ENCODE measurements around the gene JAKMIP2.

GRCh38 chr5:147686421-147686820 is 96.1 kb downstream of the JAKMIP2 start:
- no peak for TF ChIP-seq FOXM1 (IDR thresholded peaks at IDR 0.05; ENCODE audit: borderline replicate concordance, low read depth)
- no peak for TF ChIP-seq EP300 (IDR thresholded peaks at IDR 0.05; ENCODE audit: borderline replicate concordance)
- TF ChIP-seq REST (IDR thresholded peaks at IDR 0.05; ENCODE audit: low read depth), result no peak
- TF ChIP-seq MAX (IDR thresholded peaks at IDR 0.05), result no peak
- TF ChIP-seq CREB1 (IDR thresholded peaks at IDR 0.05; ENCODE audit: low read depth), result no peak
- no peak for TF ChIP-seq CEBPB (IDR thresholded peaks at IDR 0.05)
- TF ChIP-seq EGR1 (IDR thresholded peaks at IDR 0.05), result no peak
- no peak for TF ChIP-seq NFIC (IDR thresholded peaks at IDR 0.05)

All from Ishikawa (cell line).